Vagina (tissue), 2 donors: Measurements from ENCODE around the gene CENPX.

Experiments
- POLR2A ChIP-seq, 2 donors: fragments of 450-650 bp; IDR thresholded peaks; one replicate each; pipeline ENCODE4 v1.6.1; 2017; ENCODE audit warnings: antibody characterized with exemption in 2 of 2, mild to moderate bottlenecking in 2 of 2, moderate library complexity in 2 of 2
- POLR2AphosphoS5 ChIP-seq, 2 donors: sonication (generic); formaldehyde crosslinking; IDR thresholded peaks; one replicate each; pipeline ENCODE4 v1.9.0; 2017; ENCODE audit warnings: antibody characterized with exemption in 2 of 2, mild to moderate bottlenecking in 2 of 2, low read depth in 1 of 2; ENCODE audit not compliant: insufficient read depth in 1 of 2
- TF ChIP-seq, protein P1 (sequence below), 3 experiments: fragments of 450-650 bp in 2 of 3; fragments of 200-600 bp in 1 of 3; sonication (generic) in 1 of 3; IDR thresholded peaks; one replicate each; pipeline ENCODE4 v1.5.1; 2017 to 2019; ENCODE audit warnings: antibody characterized with exemption in 3 of 3, mild to moderate bottlenecking in 2 of 3, moderate library complexity in 2 of 3

DNA sequence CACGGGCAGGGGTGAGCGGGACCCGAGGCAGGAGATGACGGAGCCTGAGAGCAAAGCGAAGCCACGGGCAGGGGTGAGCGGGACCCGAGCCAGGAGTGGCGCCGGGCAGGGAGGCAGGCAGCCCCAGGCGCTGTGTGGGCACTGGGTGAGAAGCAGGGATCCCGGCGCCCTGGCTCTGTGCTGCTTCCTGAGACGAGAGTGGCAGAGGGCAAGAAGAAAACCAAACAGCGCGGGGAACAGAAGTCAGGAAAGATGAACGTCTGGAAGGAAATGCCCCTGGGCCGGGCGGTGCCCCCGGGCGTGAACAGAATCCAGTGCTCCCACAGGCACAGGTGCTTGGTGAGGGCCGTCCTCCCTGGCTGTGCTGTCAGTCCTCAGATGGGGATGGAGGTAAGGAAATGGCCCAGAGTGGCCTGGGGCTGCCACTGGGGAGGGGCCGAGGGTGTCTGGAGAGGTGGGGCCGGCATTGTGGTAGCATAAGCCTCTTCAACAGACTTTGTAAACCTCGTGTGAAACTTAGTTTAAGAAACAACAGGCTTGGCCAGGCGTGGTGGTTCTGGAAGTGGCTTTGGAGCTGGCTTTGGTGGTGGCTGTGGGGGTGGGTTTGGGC is 35.4 kb downstream of the CENPX start:
- TF ChIP-seq, protein P1, sequence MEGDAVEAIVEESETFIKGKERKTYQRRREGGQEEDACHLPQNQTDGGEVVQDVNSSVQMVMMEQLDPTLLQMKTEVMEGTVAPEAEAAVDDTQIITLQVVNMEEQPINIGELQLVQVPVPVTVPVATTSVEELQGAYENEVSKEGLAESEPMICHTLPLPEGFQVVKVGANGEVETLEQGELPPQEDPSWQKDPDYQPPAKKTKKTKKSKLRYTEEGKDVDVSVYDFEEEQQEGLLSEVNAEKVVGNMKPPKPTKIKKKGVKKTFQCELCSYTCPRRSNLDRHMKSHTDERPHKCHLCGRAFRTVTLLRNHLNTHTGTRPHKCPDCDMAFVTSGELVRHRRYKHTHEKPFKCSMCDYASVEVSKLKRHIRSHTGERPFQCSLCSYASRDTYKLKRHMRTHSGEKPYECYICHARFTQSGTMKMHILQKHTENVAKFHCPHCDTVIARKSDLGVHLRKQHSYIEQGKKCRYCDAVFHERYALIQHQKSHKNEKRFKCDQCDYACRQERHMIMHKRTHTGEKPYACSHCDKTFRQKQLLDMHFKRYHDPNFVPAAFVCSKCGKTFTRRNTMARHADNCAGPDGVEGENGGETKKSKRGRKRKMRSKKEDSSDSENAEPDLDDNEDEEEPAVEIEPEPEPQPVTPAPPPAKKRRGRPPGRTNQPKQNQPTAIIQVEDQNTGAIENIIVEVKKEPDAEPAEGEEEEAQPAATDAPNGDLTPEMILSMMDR (IDR thresholded peaks at IDR 0.05), result no peak
- TF ChIP-seq POLR2A (IDR thresholded peaks at IDR 0.05) (no peak), POLR2AphosphoS5 (IDR thresholded peaks at IDR 0.05; ENCODE audit: insufficient read depth in 1 of 2, low read depth in 1 of 2) (no peak)
